ENCODE data around the gene TTC4. TPM values are rescaled to one million over a fixed set of nuclear protein-coding genes. Genes with fewer than 3 reads are reported as not detected.

The TTC4 gene
- total RNA-seq, 1 experiment from 2014 or later, result 43.8 TPM

Other genes with a start within 250 kb of the TTC4 start
- 3.9 and 6.3 TPM in 2 replicates for gene ACOT11, start 167.6 kb upstream of the TTC4 start, total RNA-seq (2014; rRNA removed; shearing (Covaris generic); ENCODE audit: low replicate concordance)
- not detected in 2 replicates for gene FAM151A, start 92.3 kb upstream of the TTC4 start, total RNA-seq (2014; rRNA removed; shearing (Covaris generic); ENCODE audit: low replicate concordance)
- gene MROH7, start 74.1 kb upstream of the TTC4 start, total RNA-seq (2014; rRNA removed; shearing (Covaris generic); ENCODE audit: low replicate concordance), result not detected in 2 replicates
- gene PARS2, start 48.7 kb downstream of the TTC4 start, total RNA-seq (2014; rRNA removed; shearing (Covaris generic); ENCODE audit: low replicate concordance), result 11.1 and 12.0 TPM in 2 replicates
- not detected in 2 replicates for gene TTC22, start 85.5 kb downstream of the TTC4 start, total RNA-seq (2014; rRNA removed; shearing (Covaris generic); ENCODE audit: low replicate concordance)
- 275 and 305 TPM in 2 replicates for gene DHCR24, start 171.3 kb downstream of the TTC4 start, total RNA-seq (2014; rRNA removed; shearing (Covaris generic); ENCODE audit: low replicate concordance)